Stimulated activated CD8-positive, alpha-beta memory T cell treated with anti-CD3 and anti-CD28 coated beads, Interleukin-4, amount 100 ng/mL, for 24 hours (primary cell): ENCODE measurements around the gene METRNL.

Experiments used
- DNase-seq: peaks from one replicate; pipeline ENCODE4 v3.0.0-alpha.2; 2020; ENCODE audit warnings: low read depth

Gene METRNL

DNA sequence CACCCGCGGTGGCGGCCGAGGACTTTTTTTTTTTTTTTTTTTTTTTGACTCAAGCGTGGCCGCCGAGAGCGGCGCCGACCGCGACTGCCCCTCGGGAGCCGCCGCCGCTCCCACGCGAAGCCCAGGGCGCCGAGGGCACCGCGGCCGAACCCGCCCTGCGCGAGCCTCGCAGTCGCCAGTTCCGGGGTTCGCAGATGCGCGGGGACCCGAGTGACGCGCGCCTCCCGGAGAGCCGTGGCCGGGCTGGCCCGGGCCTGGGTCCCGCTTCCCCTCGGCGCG lies 1.1 kb downstream of the METRNL start:
- DNase-seq = no peak

DNA sequence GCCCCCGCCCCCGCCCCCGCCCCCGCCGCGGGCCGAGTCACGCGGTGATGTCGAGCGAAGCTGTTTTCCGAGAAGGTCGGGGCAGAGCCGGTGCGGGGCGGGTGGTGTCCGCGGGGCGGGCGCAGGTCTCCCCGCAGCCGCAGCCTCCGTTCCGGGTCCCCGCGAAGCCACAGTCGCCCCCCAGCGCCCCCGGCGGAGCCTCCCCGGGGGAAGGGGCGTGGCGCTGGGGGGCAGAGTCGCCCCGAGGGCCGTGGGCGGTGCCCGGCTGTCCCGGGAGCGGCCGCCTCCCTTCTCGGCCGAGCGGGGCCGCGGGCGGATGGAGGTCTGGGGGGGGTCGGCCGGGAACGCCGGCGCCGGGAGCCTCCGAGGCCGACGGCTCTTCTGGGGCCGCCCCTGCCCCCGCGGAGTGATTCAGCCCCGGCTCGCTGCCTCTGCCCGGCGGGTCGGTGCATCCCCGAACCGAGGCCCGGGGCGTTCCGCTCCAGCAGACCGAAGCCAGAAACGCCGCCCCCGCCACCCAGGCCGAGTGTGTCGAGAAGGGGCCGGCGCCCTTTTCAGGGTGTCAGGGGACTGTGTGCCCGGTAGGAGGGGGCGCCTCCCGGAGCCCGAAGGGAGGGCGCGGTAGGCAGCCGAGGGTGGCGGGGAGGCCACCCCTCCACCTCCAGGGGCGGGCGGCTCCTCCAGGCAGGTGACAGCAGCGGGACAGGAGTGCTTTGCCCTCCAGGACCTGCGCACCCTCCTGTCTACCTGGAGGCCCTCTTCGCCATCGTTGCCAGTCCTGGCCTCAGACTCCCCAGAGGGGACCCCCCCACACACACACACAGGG lies 1.7 kb downstream of the METRNL start:
- peak; percentile 45 for DNase-seq

DNA sequence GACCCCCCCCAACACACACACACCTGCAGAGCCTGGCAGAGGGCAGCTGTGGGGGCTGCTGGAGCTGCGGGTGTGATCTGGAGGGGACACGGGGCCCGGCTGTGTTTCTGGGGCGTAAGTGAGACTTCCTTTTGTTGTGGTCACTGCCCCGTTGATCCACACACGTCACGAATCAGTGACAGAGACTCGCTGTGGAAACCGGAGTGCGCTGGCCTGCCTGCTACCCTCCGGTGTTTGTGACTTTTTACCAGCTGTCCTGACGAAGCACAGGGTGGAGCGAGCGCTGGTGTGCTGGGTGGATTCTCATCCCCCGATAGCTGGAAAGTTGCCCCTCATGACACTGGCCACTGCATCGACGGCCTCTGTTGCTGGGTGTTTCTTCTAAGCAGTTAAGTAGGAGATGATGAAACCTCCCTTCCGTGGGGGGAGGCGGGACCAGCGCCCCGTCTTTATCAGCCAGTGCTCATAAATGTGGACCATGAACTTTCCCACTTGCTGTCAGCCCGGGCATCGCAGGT lies 2.3 kb downstream of the METRNL start:
- DNase-seq = no peak

GRCh38 chr17:83082424-83082823 lies 3.0 kb downstream of the METRNL start:
- DNase-seq = no peak

- no peak for DNase-seq
These were observed 3.5 kb downstream of the METRNL start for GRCh38 chr17:83082909-83083367.

DNA sequence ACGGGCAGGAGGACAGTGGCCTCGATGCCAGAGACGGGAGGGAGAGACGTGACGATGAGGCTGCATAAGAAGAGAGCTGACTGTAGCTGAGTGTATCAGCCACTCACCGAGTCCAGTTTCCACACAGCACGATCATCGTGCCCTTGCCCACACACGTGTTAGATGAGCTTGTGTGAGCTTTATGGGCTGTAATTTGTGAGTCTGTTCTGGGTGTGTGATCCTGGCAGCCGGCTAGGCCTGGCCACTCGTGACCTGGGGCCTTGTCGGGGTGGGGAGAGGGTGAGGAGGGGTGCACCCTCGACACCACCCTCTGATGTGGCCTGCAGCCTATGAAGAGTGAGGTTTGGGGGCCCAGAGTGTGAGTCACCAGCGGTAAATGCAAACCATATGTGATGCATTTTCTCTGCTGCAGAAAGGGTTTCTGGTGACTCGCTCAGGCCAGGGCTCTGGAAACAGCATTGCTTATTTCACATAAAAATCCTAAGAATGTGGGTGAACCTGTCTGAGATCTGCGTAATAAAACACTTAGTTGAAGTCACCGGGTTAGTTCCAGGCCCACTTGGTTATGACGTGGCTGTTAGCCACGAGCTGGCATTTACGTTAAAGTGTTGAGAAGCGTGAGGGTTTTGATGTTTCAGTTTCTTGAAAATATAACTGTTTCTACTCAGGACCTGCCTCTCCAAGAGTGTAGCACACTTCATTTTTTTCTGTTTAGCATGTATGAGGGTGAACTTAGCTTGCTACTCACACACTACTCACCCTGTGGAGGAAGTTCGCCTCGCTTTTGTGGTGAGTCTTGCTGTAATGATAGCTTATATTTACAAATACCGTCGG lies 4.2 kb downstream of the METRNL start:
- DNase-seq = peak; percentile 64

DNA sequence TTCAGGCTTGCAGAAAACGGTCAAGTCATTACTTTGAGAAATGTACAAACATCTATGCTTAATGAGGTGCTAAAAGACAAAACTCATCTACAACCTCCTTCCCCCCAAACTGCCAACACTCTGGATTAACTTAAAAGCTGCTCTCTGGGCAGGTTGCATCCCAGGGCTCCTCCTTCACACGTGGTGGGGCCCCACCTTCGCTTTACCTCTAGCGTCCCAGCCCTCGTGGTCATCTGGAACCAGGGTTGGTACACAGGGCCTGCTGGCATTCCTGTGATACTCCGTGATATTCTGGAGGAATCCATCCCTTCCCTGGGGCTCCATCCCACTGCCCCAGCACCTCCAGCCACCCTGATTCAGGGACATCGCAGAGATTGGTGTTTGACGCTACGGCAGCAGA lies 4.8 kb downstream of the METRNL start:
- no peak for DNase-seq

GRCh38 chr17:83084621-83085056 lies 5.2 kb downstream of the METRNL start:
- no peak for DNase-seq

GRCh38 chr17:83085103-83085502 lies 5.7 kb downstream of the METRNL start:
- no peak for DNase-seq

DNA sequence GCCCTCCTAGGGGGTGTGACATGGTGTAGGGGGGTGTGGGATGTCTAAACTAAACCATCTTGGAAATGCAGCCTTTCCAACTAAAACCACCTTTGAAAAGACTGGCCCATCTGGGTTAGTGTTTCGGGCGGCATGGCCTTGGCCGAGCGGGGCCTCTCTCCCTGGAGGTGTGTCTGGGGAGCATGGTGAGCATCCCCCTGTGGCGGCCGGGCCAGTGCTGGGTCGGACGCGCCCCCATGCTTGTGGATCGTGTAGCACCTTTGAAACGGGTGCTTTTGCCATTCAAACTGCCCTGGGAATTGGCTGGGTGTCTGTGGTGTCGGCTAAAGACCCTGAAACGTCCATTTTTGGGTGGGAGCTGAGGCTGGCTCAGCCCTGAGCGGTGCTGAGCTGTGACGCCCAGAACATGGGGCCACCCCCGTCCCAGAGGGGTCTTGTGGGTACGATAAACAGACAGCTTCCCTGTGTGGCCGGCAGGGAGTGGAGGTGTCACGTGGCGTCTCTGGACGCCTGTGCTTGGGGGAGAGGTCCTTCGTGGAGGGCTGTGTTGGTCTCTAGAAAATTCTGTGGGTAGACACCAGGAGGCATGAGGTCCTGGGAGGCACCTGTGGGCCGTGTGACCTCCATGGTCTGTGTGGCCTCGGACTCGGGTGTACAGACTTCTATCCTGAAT lies 6.3 kb downstream of the METRNL start:
- DNase-seq = no peak

DNA sequence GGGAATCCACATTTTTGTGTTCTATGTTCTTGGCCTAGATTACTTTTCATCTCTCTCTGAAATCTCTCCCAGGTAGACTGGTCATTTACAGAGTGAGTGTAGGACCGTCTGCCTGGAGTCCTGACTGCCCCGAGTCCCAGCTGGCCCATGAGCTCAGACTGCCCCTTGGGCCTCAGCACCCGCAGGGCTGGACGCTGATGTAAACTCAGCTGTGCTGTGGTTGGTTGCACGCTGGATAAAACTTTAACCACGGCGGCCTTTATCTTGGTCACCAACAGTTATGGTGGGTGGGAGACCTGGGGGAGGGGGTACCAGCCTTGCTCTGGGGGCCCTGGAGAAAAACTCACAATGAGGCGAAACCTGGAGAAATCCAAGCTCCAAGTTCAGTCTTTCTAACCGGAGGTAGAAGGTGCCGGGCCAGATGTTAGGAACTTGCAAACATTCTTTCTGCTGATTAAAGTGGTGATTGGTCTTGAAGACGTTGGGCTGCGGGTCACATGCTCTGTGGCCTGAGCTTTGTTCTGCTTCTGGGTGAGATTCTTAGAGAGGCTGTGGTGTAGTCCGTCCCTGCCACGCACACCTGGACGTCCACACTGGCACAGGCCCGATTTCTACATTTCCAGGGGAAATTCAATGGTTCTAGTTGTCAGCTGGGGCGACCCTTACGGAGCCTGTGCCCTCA lies 6.9 kb downstream of the METRNL start:
- no peak for DNase-seq

GRCh38 chr17:83086907-83087787 lies 7.7 kb downstream of the METRNL start:
- no peak for DNase-seq

GRCh38 chr17:83087788-83088360 lies 8.5 kb downstream of the METRNL start:
- DNase-seq = no peak

- DNase-seq = no peak
These were observed 9.0 kb downstream of the METRNL start for GRCh38 chr17:83088451-83088850.

DNA sequence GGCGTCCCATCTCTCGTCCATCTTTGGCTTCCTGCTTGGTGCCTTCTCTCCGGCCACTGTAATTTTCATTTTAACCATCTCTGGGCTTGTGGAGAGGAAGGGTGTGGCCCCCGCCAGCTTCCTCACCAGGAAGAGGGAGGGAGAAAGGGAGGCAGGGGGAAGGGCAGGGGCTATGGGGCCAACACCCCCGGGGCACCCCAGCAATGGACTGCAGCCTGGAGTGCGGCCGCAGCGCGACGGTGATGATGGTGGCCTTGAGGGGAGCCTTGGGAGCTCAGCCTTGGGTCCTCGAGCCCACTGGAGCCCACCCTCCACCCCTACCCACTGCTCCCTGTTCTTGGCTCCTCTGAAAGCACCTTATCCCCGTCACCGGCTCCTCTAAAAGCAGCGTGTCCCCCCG lies 9.5 kb downstream of the METRNL start:
- DNase-seq = no peak

DNA sequence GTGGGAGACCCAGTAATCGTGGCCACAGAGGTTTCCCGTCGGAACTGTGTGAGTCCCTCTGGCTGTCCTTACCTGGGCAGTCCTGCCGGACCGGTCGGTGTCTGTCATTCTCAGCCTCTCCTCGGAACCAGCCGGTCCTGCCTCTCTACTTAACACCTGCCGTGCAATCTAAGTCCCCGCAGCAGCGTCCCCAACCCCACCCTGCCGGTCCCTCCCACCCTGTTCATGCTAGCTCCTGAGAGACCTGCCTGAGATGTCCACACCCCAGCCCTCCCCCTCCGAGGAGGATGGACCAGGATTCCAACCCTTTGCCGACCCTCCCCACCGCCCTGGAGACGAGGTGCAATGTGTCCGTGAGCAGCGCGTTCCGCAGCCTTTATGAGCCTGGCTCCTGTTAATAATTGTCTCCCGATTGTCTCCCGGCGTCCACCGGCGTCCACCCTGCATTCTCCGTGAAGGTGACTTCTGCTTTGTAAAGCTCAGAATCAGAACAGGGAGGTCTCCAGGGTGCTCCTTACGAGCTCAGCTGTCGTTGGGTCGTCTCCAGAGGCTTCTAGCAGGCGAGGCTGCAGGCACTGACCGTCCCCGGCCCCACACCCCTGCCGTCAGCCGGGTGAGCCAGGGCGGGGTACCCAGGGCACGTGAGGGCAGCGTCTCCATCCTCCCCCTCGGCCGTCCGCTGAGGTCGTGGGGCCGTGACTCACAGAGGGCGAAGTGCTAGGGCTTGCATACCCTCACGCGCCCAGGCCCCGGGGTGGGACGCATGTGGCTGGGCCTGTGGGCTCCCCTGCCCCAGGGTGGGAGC lies 10.1 kb downstream of the METRNL start:
- DNase-seq = no peak

GRCh38 chr17:83090444-83091256 lies 11.2 kb downstream of the METRNL start:
- DNase-seq = no peak

GRCh38 chr17:83091257-83092141 lies 12.1 kb downstream of the METRNL start:
- no peak for DNase-seq
